ENCODE results near the gene WDR53. TPM values are rescaled to one million over a fixed set of nuclear protein-coding genes. Genes with fewer than 3 reads are reported as not detected.
"Not testable (repeated sequence)": the region's sequence is repeated elsewhere in the genome, so short reads cannot be mapped to it uniquely, and the experiment has no call there.

The WDR53 gene
- 12.4 and 24.1 TPM in 2 replicates for total RNA-seq (2014; rRNA removed; shearing (Covaris generic))

- peak; percentile 95 for DNase-seq (ENCODE audit: low spot score)
These were observed at the start of gene WDR53, which contains the start of gene FBXO45 for GRCh38 chr3:196568246-196569002. TSS of gene WDR53 (minus strand) at chr3:196568554. CDS start at chr3:196561475, 7,079 bp downstream. TSS of gene FBXO45 (plus strand) at chr3:196568660. CDS start at chr3:196568985, 325 bp downstream.

- DNase-seq (ENCODE audit: low spot score) = no peak
These were observed 48.9 kb upstream of the WDR53 start for GRCh38 chr3:196617256-196617655.

- not testable (repeated sequence) for DNase-seq (ENCODE audit: low spot score)
These were observed 46.9 kb upstream of the WDR53 start for GRCh38 chr3:196615234-196615633.

GRCh38 chr3:196611761-196612483 is 43.6 kb upstream of the WDR53 start:
- DNase-seq (ENCODE audit: low spot score) = no peak

- DNase-seq (ENCODE audit: low spot score) = no peak
These were observed 41.6 kb upstream of the WDR53 start for GRCh38 chr3:196609805-196610515.

- peak; percentile 80 for DNase-seq (ENCODE audit: low spot score)
These were observed 41.0 kb upstream of the WDR53 start for GRCh38 chr3:196609343-196609775.

- no peak for DNase-seq (ENCODE audit: low spot score)
These were observed 40.3 kb upstream of the WDR53 start for GRCh38 chr3:196608693-196609092.

- DNase-seq (ENCODE audit: low spot score) = no peak
These were observed 36.2 kb upstream of the WDR53 start for GRCh38 chr3:196604548-196604947.

GRCh38 chr3:196603683-196604082 is 35.3 kb upstream of the WDR53 start:
- DNase-seq (ENCODE audit: low spot score) = no peak

- DNase-seq (ENCODE audit: low spot score) = no peak
These were observed 34.3 kb upstream of the WDR53 start for GRCh38 chr3:196602673-196603072.

GRCh38 chr3:196600359-196600758 is 32.0 kb upstream of the WDR53 start:
- DNase-seq (ENCODE audit: low spot score) = no peak

GRCh38 chr3:196599734-196600128 is 31.4 kb upstream of the WDR53 start:
- DNase-seq (ENCODE audit: low spot score) = no peak

GRCh38 chr3:196597971-196598733 is 29.8 kb upstream of the WDR53 start:
- not testable (repeated sequence) for DNase-seq (ENCODE audit: low spot score)

GRCh38 chr3:196596355-196596754 is 28.0 kb upstream of the WDR53 start:
- DNase-seq (ENCODE audit: low spot score) = no peak

- no peak for DNase-seq (ENCODE audit: low spot score)
These were observed 21.9 kb upstream of the WDR53 start for GRCh38 chr3:196590279-196590678.

GRCh38 chr3:196585044-196585757 is 16.8 kb upstream of the WDR53 start:
- no peak for DNase-seq (ENCODE audit: low spot score)

GRCh38 chr3:196572389-196572788 is 4.0 kb upstream of the WDR53 start:
- DNase-seq (ENCODE audit: low spot score) = no peak

GRCh38 chr3:196570332-196570731 is 2.0 kb upstream of the WDR53 start:
- DNase-seq (ENCODE audit: low spot score) = not testable (repeated sequence)

GRCh38 chr3:196569003-196569516 is 706 bp upstream of the WDR53 start:
- peak; percentile 38 for DNase-seq (ENCODE audit: low spot score)

- DNase-seq (ENCODE audit: low spot score) = peak; percentile 63
These were observed 4.6 kb downstream of the WDR53 start for GRCh38 chr3:196563721-196564225.
